IMR-90 (cell line): Measurements from ENCODE around the gene PRKN. TPM values are rescaled to one million over a fixed set of nuclear protein-coding genes. Genes with fewer than 3 reads are reported as not detected.
A peak's percentile ranks its signal among the peaks of the same experiment; 100 is the strongest.

ENCODE experiments used
- ATAC-seq: fragments of 200-7000 bp; cut with Tn5 transposase; 2 replicates; pipeline ENCODE4 v1.9.1; 2020; ENCODE audit warnings: low read depth, mild to moderate bottlenecking, moderate library complexity
- BruUV-seq: library from RNA; stranded (reverse); fragments of 400-500 nt; replicated peaks from 2 replicates; lab custom pipeline; 2021; lab: Mats Ljungman, UMichigan
- CTCF ChIA-PET: fragments of 300-600 bp; formaldehyde crosslinking; extraction: SDS; loops from one replicate; lab custom pipeline; 2021; ENCODE audit warnings: antibody characterized with exemption; lab: Yijun Ruan, JAX
- POLR2A ChIA-PET: fragments of 300-600 bp; sonication (Branson Sonifier 250); formaldehyde crosslinking; loops from one replicate; lab custom pipeline; 2022; ENCODE audit warnings: antibody characterized with exemption; ENCODE audit not compliant: unreplicated experiment; lab: Charles Lee
- DNase-seq: peaks from one replicate; pipeline ENCODE4 v3.0.0; 2013
- H2AFZ ChIP-seq: replicated peaks from 2 replicates; pipeline ENCODE3; 2013; ENCODE audit warnings: low read length, mild to moderate bottlenecking; ENCODE audit not compliant: poor library complexity
- H2AK5ac ChIP-seq: 2 replicates; pipeline ENCODE4 v1.6.1; 2013; ENCODE audit warnings: low read depth, low read length, inconsistent platforms
- H2AK9ac ChIP-seq: replicated peaks from 2 replicates; pipeline ENCODE3; 2013; ENCODE audit warnings: mild to moderate bottlenecking, low read depth, low read length, moderate library complexity; ENCODE audit not compliant: poor library complexity
- H2BK120ac ChIP-seq: 2 replicates; pipeline ENCODE4 v1.6.1; 2013; ENCODE audit warnings: low read depth, low read length, inconsistent platforms
- H2BK15ac ChIP-seq: 3 replicates; pipeline ENCODE4 v1.6.1; 2013; ENCODE audit warnings: low read depth, low read length, inconsistent platforms
- H2BK20ac ChIP-seq: 2 replicates; pipeline ENCODE4 v1.6.1; 2013; ENCODE audit warnings: low read depth, mild to moderate bottlenecking, inconsistent platforms, low read length, moderate library complexity
- H2BK5ac ChIP-seq: 2 replicates; pipeline ENCODE4 v1.6.1; 2013; ENCODE audit warnings: mild to moderate bottlenecking, low read depth, low read length, inconsistent platforms; ENCODE audit not compliant: poor library complexity, severe bottlenecking
- H3K14ac ChIP-seq: replicated peaks from 2 replicates; pipeline ENCODE4 v1.6.1; 2013; ENCODE audit warnings: low read depth, low read length, inconsistent platforms
- H3K18ac ChIP-seq: 2 replicates; pipeline ENCODE4 v1.6.1; 2013; ENCODE audit warnings: low read depth, low read length, control low read depth
- H3K23ac ChIP-seq: 2 replicates; pipeline ENCODE4 v1.6.1; 2013; ENCODE audit warnings: low read depth, low read length, inconsistent platforms
- H3K27ac ChIP-seq: 2 replicates; pipeline ENCODE4 v1.5.1; 2013; ENCODE audit warnings: mild to moderate bottlenecking, control low read depth, low read length; ENCODE audit not compliant: insufficient read depth
- H3K27me3 ChIP-seq: 2 replicates; pipeline ENCODE4 v1.6.1; 2013; ENCODE audit warnings: low read length; ENCODE audit not compliant: control insufficient read depth, insufficient read depth
- H3K36me3 ChIP-seq: 2 replicates; pipeline ENCODE4 v1.6.1; 2013; ENCODE audit warnings: low read length, mixed read lengths; ENCODE audit not compliant: control insufficient read depth, insufficient read depth
- H3K4ac ChIP-seq: 2 replicates; pipeline ENCODE4 v1.6.1; 2013; ENCODE audit warnings: low read depth, low read length, inconsistent platforms
- H3K4me1 ChIP-seq: 2 replicates; pipeline ENCODE4 v1.6.1; 2013; ENCODE audit warnings: low read length, mixed read lengths; ENCODE audit not compliant: control insufficient read depth, insufficient read depth
- H3K4me2 ChIP-seq: 2 replicates; pipeline ENCODE4 v1.6.1; 2013; ENCODE audit warnings: low read depth, mild to moderate bottlenecking, control low read depth, low read length, moderate library complexity
- H3K4me3 ChIP-seq: 2 replicates; pipeline ENCODE4 v1.5.1; 2013; ENCODE audit warnings: low read depth, mild to moderate bottlenecking, control low read depth, low read length, moderate library complexity; ENCODE audit not compliant: insufficient read depth
- H3K56ac ChIP-seq: 2 replicates; pipeline ENCODE4 v1.6.1; 2013; ENCODE audit warnings: low read length, inconsistent platforms; ENCODE audit not compliant: insufficient read depth; ENCODE audit errors: extremely low read depth
- H3K79me1 ChIP-seq, 2 experiments: 2 replicates each; pipeline ENCODE4 v1.6.1; 2013; ENCODE audit warnings: low read length in 2 of 2, inconsistent platforms in 1 of 2, low read depth in 1 of 2
- H3K9ac ChIP-seq: 2 replicates; pipeline ENCODE4 v1.6.1; 2013; ENCODE audit warnings: low read depth, low read length, control low read depth
- H3K9me1 ChIP-seq: 2 replicates; pipeline ENCODE4 v1.6.1; 2013; ENCODE audit warnings: low read length, inconsistent platforms; ENCODE audit not compliant: insufficient read depth
- H3K9me3 ChIP-seq: 2 replicates; pipeline ENCODE4 v1.6.1; 2013; ENCODE audit warnings: low read length; ENCODE audit not compliant: control insufficient read depth, insufficient read depth
- H4K20me1 ChIP-seq: 2 replicates; pipeline ENCODE4 v1.6.1; 2013; ENCODE audit warnings: low read length, inconsistent platforms; ENCODE audit not compliant: insufficient read depth
- H4K5ac ChIP-seq: 2 replicates; pipeline ENCODE4 v1.6.1; 2013; ENCODE audit warnings: mild to moderate bottlenecking, low read depth, low read length, control low read depth
- H4K8ac ChIP-seq, 2 experiments: 2 replicates each; pipeline ENCODE4 v1.6.1; 2013; ENCODE audit warnings: low read depth in 2 of 2, low read length in 2 of 2, control low read depth in 1 of 2, inconsistent platforms in 1 of 2
- H4K91ac ChIP-seq: 2 replicates; pipeline ENCODE4 v1.6.1; 2013; ENCODE audit warnings: low read depth, low read length, inconsistent platforms; ENCODE audit not compliant: insufficient read depth
- ELK1 ChIP-seq: fragments of 150-350 bp; IDR thresholded peaks from 2 replicates; pipeline ENCODE4 v1.6.1; 2016; ENCODE audit warnings: low read depth, mild to moderate bottlenecking, low read length, moderate library complexity, borderline replicate concordance
- MAFK ChIP-seq: IDR thresholded peaks from 2 replicates; pipeline ENCODE4 v1.6.1; 2012; ENCODE audit warnings: low read depth, low read length, improper control_type of control experiment
- WGBS, 2 experiments: methylation state at CpG; one replicate each; pipeline versions ENCODE4 v1.1.5 to v1.1.7; 2013; ENCODE audit warnings: missing lambda C conversion rate in 2 of 2; ENCODE audit not compliant: insufficient read length in 1 of 2; ENCODE audit errors: extremely low coverage in 2 of 2; 5-methylcytosine and 5-hydroxymethylcytosine counted together
- dilution Hi-C: fragments of 300-500 bp; cut with HindIII; formaldehyde crosslinking; loops from one replicate; pipeline ENCODE4 v1.14.3; 2018; ENCODE audit warnings: low sequenced_read_pairs; ENCODE audit not compliant: unreplicated experiment
- in situ Hi-C: fragments of 300-500 bp; cut with MboI; formaldehyde crosslinking; loops from 3 replicates; pipeline ENCODE4 v1.14.3; 2019; ENCODE audit warnings: low sequenced_read_pairs, inconsistent platforms, mixed read lengths
- intact Hi-C: fragments of 100-400 bp; cut with micrococcal nuclease; formaldehyde crosslinking; loops from 2 replicates; pipeline ENCODE4 v1.10.0; 2022
- polyA plus RNA-seq, 3 experiments: library from polyadenylated mRNA; depleted of rRNA; stranded (reverse); fragments of >200 nt; gene quantifications; 2 replicates each; pipeline ENCODE4 v1.2.3, GENCODE V29; 2012; ENCODE audit warnings: low replicate concordance in 1 of 3
- total RNA-seq: library from RNA; depleted of rRNA; stranded (reverse); fragments of >200 nt; gene quantifications from 2 replicates; pipeline ENCODE4 v1.2.3, GENCODE V29; 2012

The PRKN gene
- total and polyA plus RNA-seq, 2 of the 4 experiments (the other 2 are of a cell fraction), result 0.15 to 0.18 TPM

- Histone ChIP-seq H2AFZ (no peak overlapping the region), H3K4me3 (no peak overlapping the region), H3K9me3 (peaks cover 13% of the 10 kb centered on the region), H2BK15ac (no peak overlapping the region), H3K27me3 (no peaks in the 10 kb centered on the region), H3K23ac (no peak overlapping the region), H2AK9ac (no peak overlapping the region), H2AK5ac (no peak overlapping the region), H3K79me1 (no peaks in the 10 kb centered on the region), H3K4me2 (no peak overlapping the region), H2BK20ac (no peak overlapping the region), H3K9me1 (no peaks in the 10 kb centered on the region), H4K20me1 (no peaks in the 10 kb centered on the region), H2BK120ac (no peak overlapping the region), H3K27ac (no peak overlapping the region), H4K8ac (no peak overlapping the region), H3K18ac (no peak overlapping the region), H4K91ac (no peak overlapping the region), H3K56ac (no peak overlapping the region), H3K36me3 (no peaks in the 10 kb centered on the region), H3K9ac (no peak overlapping the region), H2BK5ac (no peak overlapping the region), H3K4me1 (no peaks in the 10 kb centered on the region), H3K4ac (no peak overlapping the region), H4K5ac (no peak overlapping the region), H3K14ac (no peak overlapping the region)
- ChIA-PET POLR2A (no interaction called here), CTCF (no interaction called here)
- no CpG with 5 or more reads among the region's 1 CpG for WGBS, 2 experiments
- dilution Hi-C loops, result no loop called here
- DNase-seq (no peak), ATAC-seq (no peak)
- intact Hi-C loops, result no loop called here
- in situ Hi-C loops, result no loop called here
- BruUV-seq, result no TSS peak
- peak; percentile 70 for TF ChIP-seq MAFK
- TF ChIP-seq ELK1, result no peak
These were observed 1187.0 kb downstream of the PRKN start for GRCh38 chr6:161540532-161540931.
